Neural progenitor cell (in vitro differentiated cells): Measurements from ENCODE around the gene B9D1. TPM values are rescaled to one million over a fixed set of nuclear protein-coding genes. Genes with fewer than 3 reads are reported as not detected.

Source experiments
- DNase-seq: peaks from one replicate; pipeline ENCODE4 v3.0.0-alpha.2; 2016; ENCODE audit warnings: low spot score
- H2AFZ ChIP-seq: fragments of 200-600 bp; sonication (generic); replicated peaks from 2 replicates; pipeline ENCODE4 v1.6.1; 2016; ENCODE audit warnings: antibody characterized with exemption
- H3F3A ChIP-seq: fragments of 200-600 bp; sonication (generic); 2 replicates; pipeline ENCODE4 v1.6.1; 2016; ENCODE audit warnings: antibody characterized with exemption, low read depth
- H3K27ac ChIP-seq: fragments of 200-600 bp; sonication (generic); 2 replicates; pipeline ENCODE4 v1.5.1; 2016; ENCODE audit warnings: mild to moderate bottlenecking
- H3K27me3 ChIP-seq: fragments of 200-600 bp; sonication (generic); 2 replicates; pipeline ENCODE4 v1.6.1; 2016; ENCODE audit warnings: mild to moderate bottlenecking, moderate library complexity
- H3K36me3 ChIP-seq: fragments of 200-600 bp; sonication (generic); 2 replicates; pipeline ENCODE4 v1.5.1; 2016
- H3K4me1 ChIP-seq: fragments of 200-600 bp; sonication (generic); 2 replicates; pipeline ENCODE4 v1.6.1; 2016; ENCODE audit warnings: mixed run types
- H3K4me2 ChIP-seq: fragments of 200-600 bp; sonication (generic); 2 replicates; pipeline ENCODE4 v1.6.1; 2016
- H3K4me3 ChIP-seq: fragments of 200-600 bp; sonication (generic); 2 replicates; pipeline ENCODE4 v1.5.1; 2016
- H3K79me2 ChIP-seq: fragments of 200-600 bp; sonication (generic); 2 replicates; pipeline ENCODE4 v1.6.1; 2016; ENCODE audit warnings: low read depth
- H3K9ac ChIP-seq: fragments of 200-600 bp; sonication (generic); 2 replicates; pipeline ENCODE4 v1.6.1; 2016
- H3K9me3 ChIP-seq: fragments of 200-600 bp; sonication (generic); 2 replicates; pipeline ENCODE4 v1.5.1; 2016; ENCODE audit warnings: low read depth
- H4K20me1 ChIP-seq: fragments of 200-600 bp; sonication (generic); 2 replicates; pipeline ENCODE4 v1.6.1; 2016; ENCODE audit warnings: low read depth
- H3K27ac Mint-ChIP-seq: 3 replicates; pipeline ENCODE4 v1.8.0; 2021; ENCODE audit warnings: mixed read lengths
- H3K27me3 Mint-ChIP-seq: 2 replicates; pipeline ENCODE4 v1.8.0; 2022; ENCODE audit warnings: low read depth, mild to moderate bottlenecking, inconsistent platforms, moderate library complexity, mixed read lengths; ENCODE audit not compliant: insufficient read depth
- H3K36me3 Mint-ChIP-seq: 3 replicates; pipeline ENCODE4 v1.8.0; 2021; ENCODE audit warnings: mixed read lengths
- H3K4me1 Mint-ChIP-seq: 3 replicates; pipeline ENCODE4 v1.8.0; 2021; ENCODE audit warnings: mixed read lengths
- H3K4me3 Mint-ChIP-seq: 3 replicates; pipeline ENCODE4 v1.8.0; 2021; ENCODE audit warnings: mild to moderate bottlenecking, moderate library complexity, mixed read lengths
- H3K9me3 Mint-ChIP-seq: 3 replicates; pipeline ENCODE4 v1.8.0; 2020; ENCODE audit warnings: mixed read lengths
- CTCF ChIP-seq: fragments of 200-600 bp; sonication (generic); IDR thresholded peaks from 2 replicates; pipeline ENCODE4 v1.5.1; 2017; ENCODE audit warnings: antibody characterized with exemption, mild to moderate bottlenecking
- EZH2 ChIP-seq: fragments of 200-600 bp; sonication (generic); IDR thresholded peaks from 2 replicates; pipeline ENCODE4 v1.6.1; 2017; ENCODE audit warnings: antibody characterized with exemption, mild to moderate bottlenecking, moderate library complexity
- EZH2phosphoT487 ChIP-seq: fragments of 200-600 bp; sonication (generic); IDR thresholded peaks from 2 replicates; pipeline ENCODE4 v1.6.1; 2017; ENCODE audit warnings: antibody characterized with exemption
- total RNA-seq: library from RNA; depleted of rRNA; stranded (reverse); fragments of >200 nt; gene quantifications from 2 replicates; pipeline ENCODE4 v1.2.3, GENCODE V29; 2015; ENCODE audit warnings: low replicate concordance

B9D1 gene
- total RNA-seq, 1 donor from 2014 or later, result 15.1 TPM

- Histone ChIP-seq H3K4me1 (peaks cover 13% of the 10 kb centered on the region), H3K79me2 (no peaks in the 10 kb centered on the region), H3K36me3 (no peaks in the 10 kb centered on the region), H3K9me3 (no peaks in the 10 kb centered on the region), H3K9ac (no peak overlapping the region), H3K4me3 (no peak overlapping the region), H2AFZ (peak overlapping the region; percentile 93), H3F3A (no peaks in the 10 kb centered on the region), H4K20me1 (no peaks in the 10 kb centered on the region), H3K4me2 (no peak overlapping the region), H3K27ac (no peak overlapping the region), H3K27me3 (no peaks in the 10 kb centered on the region)
- Mint-ChIP-seq H3K4me1 (peaks cover 20% of the 10 kb centered on the region), H3K27me3 (peaks cover 14% of the 10 kb centered on the region), H3K36me3 (no peaks in the 10 kb centered on the region), H3K4me3 (peak overlapping the region; percentile 25), H3K27ac (peak overlapping the region; percentile 14), H3K9me3 (no peaks in the 10 kb centered on the region)
- DNase-seq, result no peak
- TF ChIP-seq CTCF (no peak), EZH2 (no peak), EZH2phosphoT487 (no peak)
These were observed 47.6 kb upstream of the B9D1 start for GRCh38 chr17:19410091-19410490.

- TF ChIP-seq CTCF (no peak), EZH2phosphoT487 (no peak), EZH2 (no peak)
- H3K27ac ChIP-seq, result no peak overlapping the region
- H3K4me3 Mint-ChIP-seq, result no peak overlapping the region
- H3K9me3 Mint-ChIP-seq, result no peaks in the 10 kb centered on the region
- H4K20me1 ChIP-seq, result no peaks in the 10 kb centered on the region
- H3K4me1 ChIP-seq, result peaks cover 13% of the 10 kb centered on the region
- no peaks in the 10 kb centered on the region for H3K9me3 ChIP-seq
- no peaks in the 10 kb centered on the region for H3K79me2 ChIP-seq
- DNase-seq, result no peak
- H3F3A ChIP-seq, result no peaks in the 10 kb centered on the region
- no peak overlapping the region for H3K4me2 ChIP-seq
- H3K36me3 Mint-ChIP-seq, result no peaks in the 10 kb centered on the region
- no peak overlapping the region for H3K4me3 ChIP-seq
- no peaks in the 10 kb centered on the region for H3K27me3 ChIP-seq
- no peak overlapping the region for H3K27ac Mint-ChIP-seq
- H3K36me3 ChIP-seq, result no peaks in the 10 kb centered on the region
- H3K27me3 Mint-ChIP-seq, result peaks cover 14% of the 10 kb centered on the region
- no peak overlapping the region for H3K9ac ChIP-seq
- H2AFZ ChIP-seq, result no peak overlapping the region
- H3K4me1 Mint-ChIP-seq, result peaks cover 20% of the 10 kb centered on the region
These were observed 47.0 kb upstream of the B9D1 start for GRCh38 chr17:19409509-19409908.

GRCh38 chr17:19409066-19409465, 46.5 kb upstream of the B9D1 start:
- no peak overlapping the region for H3K9ac ChIP-seq
- no peaks in the 10 kb centered on the region for H3K27me3 ChIP-seq
- no peaks in the 10 kb centered on the region for H3F3A ChIP-seq
- H3K27ac ChIP-seq, result no peak overlapping the region
- H3K4me1 ChIP-seq, result peaks cover 13% of the 10 kb centered on the region
- H3K4me2 ChIP-seq, result no peak overlapping the region
- no peak overlapping the region for H2AFZ ChIP-seq
- H3K27ac Mint-ChIP-seq, result no peak overlapping the region
- TF ChIP-seq EZH2 (no peak), CTCF (no peak), EZH2phosphoT487 (no peak)
- H3K36me3 Mint-ChIP-seq, result no peaks in the 10 kb centered on the region
- no peaks in the 10 kb centered on the region for H3K79me2 ChIP-seq
- DNase-seq, result no peak
- H3K27me3 Mint-ChIP-seq, result peaks cover 13% of the 10 kb centered on the region
- no peak overlapping the region for H3K4me3 ChIP-seq
- H3K4me1 Mint-ChIP-seq, result peaks cover 22% of the 10 kb centered on the region
- H3K9me3 Mint-ChIP-seq, result no peaks in the 10 kb centered on the region
- H3K4me3 Mint-ChIP-seq, result no peak overlapping the region
- no peaks in the 10 kb centered on the region for H4K20me1 ChIP-seq
- no peaks in the 10 kb centered on the region for H3K36me3 ChIP-seq
- H3K9me3 ChIP-seq, result no peaks in the 10 kb centered on the region
